Gastrocnemius medialis (tissue), 4 donors: ENCODE data around the gene RPRD2.

Experiments used
- CTCF ChIP-seq, 5 experiments: fragments of 450-650 bp in 3 of 5; fragments of 200-600 bp in 2 of 5; sonication (generic) in 2 of 5; IDR thresholded peaks in 4 of 5; conservative IDR thresholded peaks in 1 of 5; 1 replicate in 4 of 5; 2 replicates in 1 of 5; pipeline ENCODE4 v1.5.1; 2016 to 2019; ENCODE audit warnings: antibody characterized with exemption in 5 of 5, mild to moderate bottlenecking in 3 of 5, moderate library complexity in 3 of 5
- POLR2A ChIP-seq, 2 donors: fragments of 450-650 bp; IDR thresholded peaks; one replicate each; pipeline ENCODE4 v1.6.1; 2017; ENCODE audit warnings: antibody characterized with exemption in 2 of 2, mild to moderate bottlenecking in 2 of 2, moderate library complexity in 2 of 2

- TF ChIP-seq CTCF (IDR thresholded peaks at IDR 0.05 in 4 of 5, conservative IDR thresholded peaks at IDR 0.05 in 1 of 5) (no peak), POLR2A (IDR thresholded peaks at IDR 0.05) (no peak)
These were observed 50.6 kb downstream of the RPRD2 start for GRCh38 chr1:150414592-150414991.
